Loucy (cell line): ENCODE measurements around the gene ZNF681.

Experiments used
- H2AFZ ChIP-seq: fragments of 200-600 bp; sonication (generic); 2 replicates; pipeline ENCODE4 v1.6.0; 2016; ENCODE audit warnings: antibody characterized with exemption, mild to moderate bottlenecking, low read length, moderate library complexity
- H3F3A ChIP-seq: fragments of 200-600 bp; 2 replicates; pipeline ENCODE4 v1.6.0; 2016; ENCODE audit warnings: antibody characterized with exemption, low read depth, mild to moderate bottlenecking
- H3K27me3 ChIP-seq: fragments of 200-600 bp; sonication (generic); 2 replicates; pipeline ENCODE4 v1.6.1; 2014; ENCODE audit warnings: low read length, mild to moderate bottlenecking; ENCODE audit not compliant: insufficient read depth, poor library complexity, severe bottlenecking
- H3K36me3 ChIP-seq: fragments of 200-600 bp; sonication (generic); 2 replicates; pipeline ENCODE4 v1.6.1; 2016; ENCODE audit warnings: low read length; ENCODE audit not compliant: insufficient read depth
- H3K4me1 ChIP-seq: fragments of 200-600 bp; sonication (generic); 2 replicates; pipeline ENCODE4 v1.5.1; 2014; ENCODE audit warnings: low read length, mild to moderate bottlenecking; ENCODE audit not compliant: insufficient read depth, poor library complexity, severe bottlenecking
- H3K4me2 ChIP-seq: fragments of 200-600 bp; sonication (generic); 2 replicates; pipeline ENCODE4 v1.6.0; 2014; ENCODE audit warnings: antibody characterized with exemption, low read length, low read depth, mild to moderate bottlenecking; ENCODE audit not compliant: poor library complexity, severe bottlenecking
- H3K4me3 ChIP-seq: fragments of 200-600 bp; sonication (generic); 2 replicates; pipeline ENCODE4 v1.5.1; 2014; ENCODE audit warnings: low read length, mild to moderate bottlenecking, mixed read lengths; ENCODE audit not compliant: poor library complexity, severe bottlenecking
- H3K79me2 ChIP-seq: fragments of 200-600 bp; sonication (generic); 2 replicates; pipeline ENCODE4 v1.6.1; 2014; ENCODE audit warnings: low read length; ENCODE audit not compliant: insufficient read depth
- H3K9ac ChIP-seq: fragments of 200-600 bp; sonication (generic); 2 replicates; pipeline ENCODE4 v1.6.0; 2014; ENCODE audit warnings: mild to moderate bottlenecking, low read depth, low read length, moderate library complexity; ENCODE audit not compliant: poor library complexity, severe bottlenecking
- H3K9me2 ChIP-seq: fragments of 200-600 bp; sonication (generic); replicated peaks from 2 replicates; pipeline ENCODE4 v1.6.1; 2016; ENCODE audit warnings: low read depth, low read length, mixed read lengths
- H3K9me3 ChIP-seq: fragments of 200-600 bp; sonication (generic); 2 replicates; pipeline ENCODE4 v1.6.1; 2014; ENCODE audit warnings: mild to moderate bottlenecking, antibody characterized with exemption, low read length, low read depth; ENCODE audit not compliant: insufficient read depth
- H4K20me1 ChIP-seq: fragments of 200-600 bp; sonication (generic); 2 replicates; pipeline ENCODE4 v1.6.0; 2014; ENCODE audit warnings: antibody characterized with exemption, low read length, mild to moderate bottlenecking; ENCODE audit not compliant: insufficient read depth, poor library complexity, severe bottlenecking
- EZH2phosphoT487 ChIP-seq: fragments of 200-600 bp; IDR thresholded peaks from 2 replicates; pipeline ENCODE4 v1.6.1; 2018; ENCODE audit warnings: antibody characterized with exemption, mild to moderate bottlenecking, moderate library complexity, borderline replicate concordance
- TF ChIP-seq, protein P1 (sequence below): fragments of 200-600 bp; sonication (generic); conservative IDR thresholded peaks from 2 replicates; pipeline ENCODE4 v1.5.1; 2014; ENCODE audit warnings: mild to moderate bottlenecking, antibody characterized with exemption, low read length

ZNF681 gene

DNA sequence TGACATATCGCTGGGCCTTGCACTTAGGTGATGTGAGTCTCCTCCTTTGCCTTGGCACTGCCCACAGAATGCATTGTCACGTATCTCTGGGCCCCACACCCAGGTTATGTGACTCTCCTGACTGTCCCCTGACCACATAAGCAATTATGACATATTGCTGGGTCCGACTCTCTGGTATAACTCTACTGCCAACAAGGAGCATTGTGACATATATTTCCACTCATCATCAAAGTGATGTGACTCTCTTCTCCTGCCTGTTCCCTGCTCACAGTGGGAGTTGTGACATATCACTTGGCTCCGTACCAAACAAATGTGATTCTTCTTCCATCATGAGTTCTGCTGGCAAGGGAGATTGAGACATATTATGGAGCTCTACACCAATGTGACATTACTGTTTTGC lies 15.4 kb upstream of the ZNF681 start:
- H3K36me3 ChIP-seq, result peaks cover 7% of the 10 kb centered on the region; the same call in 1 of the 2 replicates
- no peaks in the 10 kb centered on the region for H4K20me1 ChIP-seq
- H3K79me2 ChIP-seq, result peaks cover 14% of the 10 kb centered on the region; the same call in 1 of the 2 replicates
- H2AFZ ChIP-seq, result no peak overlapping the region
- TF ChIP-seq, protein P1, sequence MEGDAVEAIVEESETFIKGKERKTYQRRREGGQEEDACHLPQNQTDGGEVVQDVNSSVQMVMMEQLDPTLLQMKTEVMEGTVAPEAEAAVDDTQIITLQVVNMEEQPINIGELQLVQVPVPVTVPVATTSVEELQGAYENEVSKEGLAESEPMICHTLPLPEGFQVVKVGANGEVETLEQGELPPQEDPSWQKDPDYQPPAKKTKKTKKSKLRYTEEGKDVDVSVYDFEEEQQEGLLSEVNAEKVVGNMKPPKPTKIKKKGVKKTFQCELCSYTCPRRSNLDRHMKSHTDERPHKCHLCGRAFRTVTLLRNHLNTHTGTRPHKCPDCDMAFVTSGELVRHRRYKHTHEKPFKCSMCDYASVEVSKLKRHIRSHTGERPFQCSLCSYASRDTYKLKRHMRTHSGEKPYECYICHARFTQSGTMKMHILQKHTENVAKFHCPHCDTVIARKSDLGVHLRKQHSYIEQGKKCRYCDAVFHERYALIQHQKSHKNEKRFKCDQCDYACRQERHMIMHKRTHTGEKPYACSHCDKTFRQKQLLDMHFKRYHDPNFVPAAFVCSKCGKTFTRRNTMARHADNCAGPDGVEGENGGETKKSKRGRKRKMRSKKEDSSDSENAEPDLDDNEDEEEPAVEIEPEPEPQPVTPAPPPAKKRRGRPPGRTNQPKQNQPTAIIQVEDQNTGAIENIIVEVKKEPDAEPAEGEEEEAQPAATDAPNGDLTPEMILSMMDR, result no peak
- no peak for TF ChIP-seq EZH2phosphoT487
- no peaks in the 10 kb centered on the region for H3K9me2 ChIP-seq
- H3K27me3 ChIP-seq, result no peaks in the 10 kb centered on the region
- H3K9me3 ChIP-seq, result no peaks in the 10 kb centered on the region
- no peak overlapping the region for H3K9ac ChIP-seq
- H3K4me3 ChIP-seq, result no peak overlapping the region
- no peaks in the 10 kb centered on the region for H3F3A ChIP-seq
- H3K4me1 ChIP-seq, result peaks cover 23% of the 10 kb centered on the region
- H3K4me2 ChIP-seq, result no peak overlapping the region

DNA sequence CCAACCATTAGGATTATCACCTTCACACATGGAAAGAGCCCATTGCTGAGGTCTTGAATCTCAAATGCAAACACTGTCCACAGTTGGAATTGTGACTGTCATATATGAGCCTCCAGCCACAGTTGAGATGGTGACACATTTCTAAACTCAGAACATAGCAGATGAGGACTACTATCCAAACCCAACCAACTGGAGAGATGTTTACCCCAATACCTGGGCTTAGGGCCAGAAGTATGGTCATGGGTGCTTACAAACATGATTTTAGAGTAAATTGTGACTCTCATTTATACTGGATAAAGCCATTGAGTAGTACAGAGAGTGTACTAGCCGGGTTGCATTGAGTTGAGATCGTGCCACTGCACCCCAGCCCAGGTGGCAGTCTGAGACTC lies 14.0 kb upstream of the ZNF681 start:
- H3K4me2 ChIP-seq, result no peak overlapping the region
- H3K9me3 ChIP-seq, result no peaks in the 10 kb centered on the region
- H3K9ac ChIP-seq, result no peak overlapping the region
- H3K9me2 ChIP-seq, result no peaks in the 10 kb centered on the region
- H4K20me1 ChIP-seq, result no peaks in the 10 kb centered on the region
- no peaks in the 10 kb centered on the region for H3K27me3 ChIP-seq
- TF ChIP-seq, protein P1, result no peak
- TF ChIP-seq EZH2phosphoT487, result no peak
- peaks cover 23% of the 10 kb centered on the region for H3K4me1 ChIP-seq
- no peak overlapping the region for H2AFZ ChIP-seq
- no peak overlapping the region for H3K4me3 ChIP-seq
- H3F3A ChIP-seq, result no peaks in the 10 kb centered on the region
- H3K79me2 ChIP-seq, result peaks cover 22% of the 10 kb centered on the region
- H3K36me3 ChIP-seq, result peaks cover 5% of the 10 kb centered on the region; the same call in 1 of the 2 replicates

DNA sequence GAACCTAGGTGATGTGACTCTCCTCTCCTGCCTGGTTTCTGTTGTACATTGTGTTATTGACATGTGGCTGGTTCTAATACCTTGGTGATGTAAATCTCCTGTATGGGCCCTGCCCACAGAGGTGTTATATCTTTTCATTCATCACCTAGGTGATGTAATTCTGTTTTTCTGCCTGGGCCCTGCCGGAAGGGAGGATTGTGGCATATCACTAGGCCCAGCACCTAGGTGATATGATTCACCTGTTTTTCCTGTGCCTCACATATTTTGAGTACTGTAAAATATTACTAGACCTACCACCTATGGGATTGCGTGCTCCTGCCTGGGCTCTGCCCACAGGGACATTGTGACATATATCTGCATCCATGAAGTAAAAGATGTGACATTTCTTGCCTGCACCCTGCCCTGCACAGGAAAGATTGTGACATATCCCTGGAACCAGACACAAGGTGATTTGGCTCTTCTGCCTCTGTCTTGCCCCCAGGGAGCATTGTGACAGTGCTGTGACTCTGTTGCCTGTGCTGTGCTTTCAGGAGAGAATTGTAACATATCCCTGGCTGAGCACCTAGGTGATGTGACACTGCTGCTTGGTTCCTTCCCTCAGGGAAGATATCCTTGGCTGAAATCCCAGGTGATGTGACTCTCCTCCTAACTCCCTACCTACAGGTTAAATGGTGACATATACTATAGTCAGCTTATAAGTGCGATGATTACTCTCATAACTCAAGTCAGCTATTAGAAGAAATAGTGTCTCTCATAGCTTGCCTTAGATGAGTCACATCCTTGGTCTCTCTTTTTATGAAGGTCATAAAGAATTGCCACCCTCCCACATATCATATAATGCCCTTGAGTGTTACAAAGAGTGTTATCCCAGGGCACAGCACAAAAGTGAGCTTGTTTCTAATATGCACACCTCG lies 13.3 kb upstream of the ZNF681 start:
- Histone ChIP-seq H3K4me1 (peaks cover 23% of the 10 kb centered on the region), H3K36me3 (peaks cover 3% of the 10 kb centered on the region; the same call in 1 of the 2 replicates), H3K27me3 (no peaks in the 10 kb centered on the region), H2AFZ (no peak overlapping the region), H3K4me2 (peak overlapping the region; percentile 41), H3K4me3 (no peak overlapping the region), H3K9ac (no peak overlapping the region), H3K9me2 (no peaks in the 10 kb centered on the region), H4K20me1 (no peaks in the 10 kb centered on the region), H3F3A (no peaks in the 10 kb centered on the region), H3K79me2 (peaks cover 26% of the 10 kb centered on the region), H3K9me3 (no peaks in the 10 kb centered on the region)
- TF ChIP-seq EZH2phosphoT487, result no peak
- TF ChIP-seq, protein P1, result no peak
